Measurements from ENCODE around the gene UTS2B.

Gene UTS2B

GRCh38 chr3:191328383-191328961, 1.9 kb downstream of the UTS2B start:
- in situ Hi-C loops (cut with HindIII; ENCODE audit: low sequenced_read_pairs), result no loop called here

- in situ Hi-C loops (cut with HindIII; ENCODE audit: low sequenced_read_pairs), result no loop called here
Observed at GRCh38 chr3:191327526-191327925, 2.8 kb downstream of the UTS2B start.

- in situ Hi-C loops (cut with HindIII; ENCODE audit: low sequenced_read_pairs), result no loop called here
Observed at GRCh38 chr3:191324936-191325335, 5.4 kb downstream of the UTS2B start.

- in situ Hi-C loops (cut with HindIII; ENCODE audit: low sequenced_read_pairs), result no loop called here
Observed at GRCh38 chr3:191321019-191321767, 9.1 kb downstream of the UTS2B start.

GRCh38 chr3:191320316-191320715, 10.0 kb downstream of the UTS2B start:
- in situ Hi-C loops (cut with HindIII; ENCODE audit: low sequenced_read_pairs), result no loop called here

GRCh38 chr3:191316876-191317603, 13.3 kb downstream of the UTS2B start:
- in situ Hi-C loops (cut with HindIII; ENCODE audit: low sequenced_read_pairs), result no loop called here

GRCh38 chr3:191314109-191314728, 16.1 kb downstream of the UTS2B start:
- in situ Hi-C loops (cut with HindIII; ENCODE audit: low sequenced_read_pairs), result no loop called here

GRCh38 chr3:191313296-191313695, 17.0 kb downstream of the UTS2B start:
- in situ Hi-C loops (cut with HindIII; ENCODE audit: low sequenced_read_pairs), result no loop called here

- in situ Hi-C loops (cut with HindIII; ENCODE audit: low sequenced_read_pairs), result no loop called here
Observed at GRCh38 chr3:191307341-191307740, 23.0 kb downstream of the UTS2B start.

- in situ Hi-C loops (cut with HindIII; ENCODE audit: low sequenced_read_pairs), result no loop called here
Observed at GRCh38 chr3:191306428-191306827, 23.9 kb downstream of the UTS2B start.

- in situ Hi-C loops (cut with HindIII; ENCODE audit: low sequenced_read_pairs), result no loop called here
Observed at GRCh38 chr3:191303596-191303995, 26.7 kb downstream of the UTS2B start.

GRCh38 chr3:191302451-191302850, 27.9 kb downstream of the UTS2B start:
- in situ Hi-C loops (cut with HindIII; ENCODE audit: low sequenced_read_pairs), result no loop called here

GRCh38 chr3:191301782-191302411, 28.4 kb downstream of the UTS2B start:
- in situ Hi-C loops (cut with HindIII; ENCODE audit: low sequenced_read_pairs), result no loop called here

- in situ Hi-C loops (cut with HindIII; ENCODE audit: low sequenced_read_pairs), result no loop called here
Observed at GRCh38 chr3:191301017-191301416, 29.3 kb downstream of the UTS2B start.

GRCh38 chr3:191300422-191300821, 29.9 kb downstream of the UTS2B start:
- in situ Hi-C loops (cut with HindIII; ENCODE audit: low sequenced_read_pairs), result no loop called here

- in situ Hi-C loops (cut with HindIII; ENCODE audit: low sequenced_read_pairs), result no loop called here
Observed at GRCh38 chr3:191298846-191299245, 31.5 kb downstream of the UTS2B start.

- in situ Hi-C loops (cut with HindIII; ENCODE audit: low sequenced_read_pairs), result no loop called here
Observed at GRCh38 chr3:191296041-191296541, 34.2 kb downstream of the UTS2B start.

GRCh38 chr3:191294291-191294690, 36.0 kb downstream of the UTS2B start:
- in situ Hi-C loops (cut with HindIII; ENCODE audit: low sequenced_read_pairs), result no loop called here

GRCh38 chr3:191292243-191293015, 37.9 kb downstream of the UTS2B start:
- in situ Hi-C loops (cut with HindIII; ENCODE audit: low sequenced_read_pairs), result no loop called here
